Osteocyte (in vitro differentiated cells): ENCODE data around the gene ZBTB32. TPM values are rescaled to one million over a fixed set of nuclear protein-coding genes. Genes with fewer than 3 reads are reported as not detected.
A peak's percentile ranks its signal among the peaks of the same experiment; 100 is the strongest.

Source experiments
- DNase-seq: peaks from one replicate; pipeline ENCODE4 v3.0.0; 2021; ENCODE audit warnings: mixed read lengths; ENCODE audit not compliant: unreplicated experiment; ENCODE audit errors: extremely low spot score
- H3K27ac Mint-ChIP-seq: one replicate; pipeline ENCODE4 v1.8.0; 2021; ENCODE audit warnings: mild to moderate bottlenecking, mixed read lengths; ENCODE audit not compliant: unreplicated experiment
- H3K27me3 Mint-ChIP-seq: one replicate; pipeline ENCODE4 v1.8.0; 2021; ENCODE audit warnings: mixed read lengths; ENCODE audit not compliant: unreplicated experiment
- H3K36me3 Mint-ChIP-seq: one replicate; pipeline ENCODE4 v1.8.0; 2021; ENCODE audit warnings: mixed read lengths; ENCODE audit not compliant: unreplicated experiment
- H3K4me1 Mint-ChIP-seq: one replicate; pipeline ENCODE4 v1.8.0; 2021; ENCODE audit warnings: mixed read lengths; ENCODE audit not compliant: unreplicated experiment
- H3K4me3 Mint-ChIP-seq: one replicate; pipeline ENCODE4 v1.8.0; 2021; ENCODE audit warnings: mild to moderate bottlenecking, moderate library complexity, mixed read lengths; ENCODE audit not compliant: unreplicated experiment
- H3K9me3 Mint-ChIP-seq: one replicate; pipeline ENCODE4 v1.8.0; 2021; ENCODE audit warnings: mixed read lengths; ENCODE audit not compliant: unreplicated experiment
- total RNA-seq: library from RNA; stranded (reverse); gene quantifications from 2 replicates; pipeline ENCODE4 v1.2.1, GENCODE V29; 2021
- TF ChIP-seq, protein P1 (sequence below): fragments of 200-600 bp; sonication (generic); IDR thresholded peaks from 2 replicates; pipeline ENCODE4 v1.5.0; 2021; ENCODE audit warnings: antibody characterized with exemption, mild to moderate bottlenecking, moderate library complexity

Gene ZBTB32
- total RNA-seq, 1 donor from 2014 or later, result not detected

DNA sequence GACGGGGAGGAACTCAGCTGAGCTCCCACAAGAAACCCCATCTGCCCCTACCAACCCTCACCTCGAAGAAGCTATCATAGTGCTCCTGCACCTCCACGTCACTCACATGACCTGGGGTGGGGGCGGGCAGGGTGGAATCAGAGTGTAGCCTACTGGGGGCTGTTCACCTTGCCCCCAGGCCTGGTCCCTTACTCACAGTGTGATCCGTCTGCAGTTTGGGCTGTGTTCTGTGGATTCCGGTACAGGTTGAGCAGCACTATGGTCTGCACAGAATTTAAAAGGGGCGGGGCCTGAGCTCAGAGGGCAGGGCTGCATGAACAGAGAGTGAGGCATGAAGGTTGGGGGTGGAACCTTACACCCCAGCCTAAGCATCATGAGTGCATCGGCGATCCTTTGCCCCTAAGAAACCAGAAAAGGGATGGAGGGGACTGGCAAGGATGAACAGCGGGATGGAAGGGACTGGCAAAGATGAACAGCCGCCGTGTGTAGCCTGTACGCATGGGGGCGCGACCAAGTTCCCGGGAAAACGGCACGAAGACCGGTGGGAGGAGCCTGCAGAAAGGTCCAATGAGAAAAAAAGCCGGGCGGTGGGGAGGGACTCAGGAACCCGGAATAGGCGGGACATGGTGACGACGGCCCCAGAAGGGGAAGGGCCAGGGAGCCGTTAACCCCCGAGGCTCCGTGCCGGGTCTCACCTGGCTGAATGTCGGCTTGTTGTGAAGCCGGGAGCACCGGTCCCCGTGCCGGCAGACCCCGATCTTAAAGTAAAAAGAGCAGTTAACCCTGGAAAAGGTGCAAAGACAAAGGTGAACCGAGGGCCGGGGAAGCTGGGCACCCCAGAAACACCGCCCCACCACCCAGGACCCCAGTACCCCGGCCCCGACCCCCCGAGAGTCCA lies 40.3 kb downstream of the ZBTB32 start:
- peak; percentile 98 for DNase-seq
- Mint-ChIP-seq H3K4me3 (peak overlapping the region; percentile 98), H3K36me3 (peaks cover 4% of the 10 kb centered on the region), H3K27ac (peak overlapping the region; percentile 100), H3K4me1 (peaks cover 48% of the 10 kb centered on the region), H3K27me3 (no peaks in the 10 kb centered on the region), H3K9me3 (no peaks in the 10 kb centered on the region)
- TF ChIP-seq, protein P1, sequence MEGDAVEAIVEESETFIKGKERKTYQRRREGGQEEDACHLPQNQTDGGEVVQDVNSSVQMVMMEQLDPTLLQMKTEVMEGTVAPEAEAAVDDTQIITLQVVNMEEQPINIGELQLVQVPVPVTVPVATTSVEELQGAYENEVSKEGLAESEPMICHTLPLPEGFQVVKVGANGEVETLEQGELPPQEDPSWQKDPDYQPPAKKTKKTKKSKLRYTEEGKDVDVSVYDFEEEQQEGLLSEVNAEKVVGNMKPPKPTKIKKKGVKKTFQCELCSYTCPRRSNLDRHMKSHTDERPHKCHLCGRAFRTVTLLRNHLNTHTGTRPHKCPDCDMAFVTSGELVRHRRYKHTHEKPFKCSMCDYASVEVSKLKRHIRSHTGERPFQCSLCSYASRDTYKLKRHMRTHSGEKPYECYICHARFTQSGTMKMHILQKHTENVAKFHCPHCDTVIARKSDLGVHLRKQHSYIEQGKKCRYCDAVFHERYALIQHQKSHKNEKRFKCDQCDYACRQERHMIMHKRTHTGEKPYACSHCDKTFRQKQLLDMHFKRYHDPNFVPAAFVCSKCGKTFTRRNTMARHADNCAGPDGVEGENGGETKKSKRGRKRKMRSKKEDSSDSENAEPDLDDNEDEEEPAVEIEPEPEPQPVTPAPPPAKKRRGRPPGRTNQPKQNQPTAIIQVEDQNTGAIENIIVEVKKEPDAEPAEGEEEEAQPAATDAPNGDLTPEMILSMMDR, result peak; percentile 56

DNA sequence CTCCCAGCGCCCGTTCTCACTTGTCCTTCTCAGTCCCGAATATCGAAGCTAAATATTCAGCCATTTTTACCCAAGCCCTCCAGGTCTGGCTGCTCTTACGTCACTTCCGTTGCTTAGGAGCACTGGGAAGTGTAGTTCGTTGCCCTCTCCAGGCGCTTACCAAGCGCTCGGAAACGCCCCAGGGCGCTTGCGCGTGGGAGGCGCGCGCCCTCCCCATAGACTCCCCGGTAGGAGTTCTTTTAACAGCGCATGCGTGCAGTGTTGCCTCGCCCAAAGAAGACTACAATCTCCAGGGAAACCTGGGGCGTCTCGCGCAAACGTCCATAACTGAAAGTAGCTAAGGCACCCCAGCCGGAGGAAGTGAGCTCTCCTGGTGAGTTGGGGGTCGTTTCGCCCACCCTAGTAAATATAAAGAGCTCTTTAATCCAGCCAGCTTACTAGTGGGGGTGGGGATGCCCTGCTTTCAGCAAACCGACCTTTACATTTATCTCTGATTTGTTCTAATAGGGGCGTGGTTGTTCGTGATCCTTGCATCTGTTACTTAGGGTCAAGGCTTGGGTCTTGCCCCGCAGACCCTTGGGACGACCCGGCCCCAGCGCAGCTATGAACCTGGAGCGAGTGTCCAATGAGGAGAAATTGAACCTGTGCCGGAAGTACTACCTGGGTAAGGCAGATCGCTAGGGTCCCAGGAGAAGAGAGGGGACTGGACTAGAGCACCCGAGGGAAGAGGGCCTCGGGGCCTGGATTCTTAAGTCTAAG lies 41.1 kb downstream of the ZBTB32 start, which contains the start of the genes PSENEN and U2AF1L4:
Gene PSENEN, plus strand, starts transcription at position 324 of the 759 bp plus-strand sequence. Its CDS starts 280 bp downstream, at position 604.
Gene U2AF1L4, minus strand, starts transcription at position 91 of the 759 bp plus-strand sequence. Its CDS starts 27 bp downstream, at position 64.
- peak within 1 kb of the TSS; percentile 98 for H3K4me3 Mint-ChIP-seq
- H3K27ac Mint-ChIP-seq, result peak within 1 kb of the TSS; percentile 100
- H3K4me1 Mint-ChIP-seq, result peaks cover 53% of the 10 kb centered on the region
- TF ChIP-seq, protein P1, result no peak
- DNase-seq, result peak; percentile 99
- H3K36me3 Mint-ChIP-seq, result peaks cover 4% of the 10 kb centered on the region
- no peaks in the 10 kb centered on the region for H3K27me3 Mint-ChIP-seq
- no peaks in the 10 kb centered on the region for H3K9me3 Mint-ChIP-seq

DNA sequence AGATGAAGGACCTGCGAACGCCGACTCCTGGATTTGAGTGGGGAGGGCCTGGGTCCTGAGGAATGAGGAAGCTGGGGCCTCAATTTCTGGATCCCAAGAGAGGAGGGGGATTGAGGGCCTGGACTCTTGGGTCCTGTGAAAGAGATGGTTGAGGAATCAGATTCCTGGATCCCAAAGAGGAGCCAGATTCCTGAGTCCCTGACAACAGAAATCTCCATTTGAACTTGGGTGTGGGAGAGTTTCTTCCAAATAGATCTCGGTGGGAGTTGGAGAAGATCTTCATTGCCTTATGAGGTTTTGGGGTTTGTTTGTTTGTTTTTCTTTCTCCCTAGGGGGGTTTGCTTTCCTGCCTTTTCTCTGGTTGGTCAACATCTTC lies 41.7 kb downstream of the ZBTB32 start:
- peak overlapping the region; percentile 98 for H3K4me3 Mint-ChIP-seq
- H3K27ac Mint-ChIP-seq, result peak overlapping the region; percentile 100
- peaks cover 48% of the 10 kb centered on the region for H3K4me1 Mint-ChIP-seq
- H3K27me3 Mint-ChIP-seq, result no peaks in the 10 kb centered on the region
- no peak for DNase-seq
- peaks cover 4% of the 10 kb centered on the region for H3K36me3 Mint-ChIP-seq
- TF ChIP-seq, protein P1, result no peak
- no peaks in the 10 kb centered on the region for H3K9me3 Mint-ChIP-seq

DNA sequence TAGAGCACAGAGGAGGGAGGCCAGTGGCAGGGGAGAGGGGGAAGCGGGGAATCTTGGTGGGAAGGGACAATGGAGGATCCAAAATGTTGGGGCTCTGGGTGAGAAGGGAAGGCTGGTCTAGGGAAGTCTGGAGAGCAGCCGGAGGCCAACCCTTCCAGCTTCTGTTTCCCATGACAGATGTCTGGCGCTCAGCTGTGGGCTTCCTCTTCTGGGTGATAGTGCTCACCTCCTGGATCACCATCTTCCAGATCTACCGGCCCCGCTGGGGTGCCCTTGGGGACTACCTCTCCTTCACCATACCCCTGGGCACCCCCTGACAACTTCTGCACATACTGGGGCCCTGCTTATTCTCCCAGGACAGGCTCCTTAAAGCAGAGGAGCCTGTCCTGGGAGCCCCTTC lies 42.2 kb downstream of the ZBTB32 start:
- Mint-ChIP-seq H3K9me3 (no peaks in the 10 kb centered on the region), H3K27me3 (no peaks in the 10 kb centered on the region), H3K4me1 (peaks cover 46% of the 10 kb centered on the region), H3K4me3 (peak overlapping the region; percentile 98), H3K27ac (peak overlapping the region; percentile 100), H3K36me3 (peaks cover 4% of the 10 kb centered on the region)
- no peak for DNase-seq
- TF ChIP-seq, protein P1, result no peak
